ENCODE measurements around the gene SDHB. TPM values are rescaled to one million over a fixed set of nuclear protein-coding genes. Genes with fewer than 3 reads are reported as not detected.
"Not testable (repeated sequence)": the region's sequence is repeated elsewhere in the genome, so short reads cannot be mapped to it uniquely, and the experiment has no call there.

The SDHB gene
- total RNA-seq, 1 donor from 2014 or later = 69.0 TPM

- DNase-seq (ENCODE audit: extremely low spot score, unreplicated experiment) = no peak
- Mint-ChIP-seq H3K4me1 (ENCODE audit: unreplicated experiment) (peaks cover 4% of the 10 kb centered on the region), H3K9me3 (ENCODE audit: unreplicated experiment) (no peaks in the 10 kb centered on the region), H3K36me3 (ENCODE audit: unreplicated experiment) (no peaks in the 10 kb centered on the region), H3K27me3 (ENCODE audit: unreplicated experiment) (no peaks in the 10 kb centered on the region), H3K4me3 (ENCODE audit: unreplicated experiment) (no peak overlapping the region), H3K27ac (ENCODE audit: unreplicated experiment) (no peak overlapping the region)
- TF ChIP-seq CTCF (IDR thresholded peaks at IDR 0.05) = no peak
These were observed 11.8 kb upstream of the SDHB start for GRCh38 chr1:17065666-17066065.

- not testable (repeated sequence) for H3K9me3 Mint-ChIP-seq (ENCODE audit: unreplicated experiment); DNase-seq (ENCODE audit: extremely low spot score, unreplicated experiment); H3K4me3 Mint-ChIP-seq (ENCODE audit: unreplicated experiment); H3K27ac Mint-ChIP-seq (ENCODE audit: unreplicated experiment); H3K4me1 Mint-ChIP-seq (ENCODE audit: unreplicated experiment); H3K36me3 Mint-ChIP-seq (ENCODE audit: unreplicated experiment); H3K27me3 Mint-ChIP-seq (ENCODE audit: unreplicated experiment)
These were observed 8.9 kb upstream of the SDHB start for GRCh38 chr1:17062751-17063150.

GRCh38 chr1:17061892-17062291 lies 8.1 kb upstream of the SDHB start:
- no peak for DNase-seq (ENCODE audit: extremely low spot score, unreplicated experiment)
- H3K4me1 Mint-ChIP-seq (ENCODE audit: unreplicated experiment) = peaks cover 5% of the 10 kb centered on the region
- no peaks in the 10 kb centered on the region for H3K9me3 Mint-ChIP-seq (ENCODE audit: unreplicated experiment)
- no peaks in the 10 kb centered on the region for H3K36me3 Mint-ChIP-seq (ENCODE audit: unreplicated experiment)
- H3K4me3 Mint-ChIP-seq (ENCODE audit: unreplicated experiment) = no peak overlapping the region
- TF ChIP-seq CTCF (IDR thresholded peaks at IDR 0.05) = no peak
- H3K27ac Mint-ChIP-seq (ENCODE audit: unreplicated experiment) = no peak overlapping the region
- H3K27me3 Mint-ChIP-seq (ENCODE audit: unreplicated experiment) = peaks cover 7% of the 10 kb centered on the region

GRCh38 chr1:17061486-17061885 lies 7.7 kb upstream of the SDHB start:
- TF ChIP-seq CTCF (IDR thresholded peaks at IDR 0.05) = no peak
- Mint-ChIP-seq H3K27ac (ENCODE audit: unreplicated experiment) (no peak overlapping the region), H3K4me1 (ENCODE audit: unreplicated experiment) (peaks cover 5% of the 10 kb centered on the region), H3K36me3 (ENCODE audit: unreplicated experiment) (no peaks in the 10 kb centered on the region), H3K9me3 (ENCODE audit: unreplicated experiment) (no peaks in the 10 kb centered on the region), H3K27me3 (ENCODE audit: unreplicated experiment) (peaks cover 7% of the 10 kb centered on the region), H3K4me3 (ENCODE audit: unreplicated experiment) (no peak overlapping the region)
- DNase-seq (ENCODE audit: extremely low spot score, unreplicated experiment) = no peak

- peaks cover 7% of the 10 kb centered on the region for H3K27me3 Mint-ChIP-seq (ENCODE audit: unreplicated experiment)
- no peak for DNase-seq (ENCODE audit: extremely low spot score, unreplicated experiment)
- no peak overlapping the region for H3K4me3 Mint-ChIP-seq (ENCODE audit: unreplicated experiment)
- H3K36me3 Mint-ChIP-seq (ENCODE audit: unreplicated experiment) = no peaks in the 10 kb centered on the region
- H3K9me3 Mint-ChIP-seq (ENCODE audit: unreplicated experiment) = no peaks in the 10 kb centered on the region
- no peak overlapping the region for H3K27ac Mint-ChIP-seq (ENCODE audit: unreplicated experiment)
- peaks cover 5% of the 10 kb centered on the region for H3K4me1 Mint-ChIP-seq (ENCODE audit: unreplicated experiment)
- TF ChIP-seq CTCF (IDR thresholded peaks at IDR 0.05) = no peak
These were observed 6.5 kb upstream of the SDHB start for GRCh38 chr1:17060306-17060749.
